CD14-positive monocyte (primary cell): Measurements from ENCODE around the gene SPIB. TPM values are rescaled to one million over a fixed set of nuclear protein-coding genes. Genes with fewer than 3 reads are reported as not detected.

Experiments used
- DNase-seq, 3 donors: peaks; one replicate each; pipeline ENCODE4 v3.0.0-alpha.2; 2011 to 2022
- H2AFZ ChIP-seq: 2 replicates; pipeline ENCODE4 v1.6.0; 2012; ENCODE audit warnings: mild to moderate bottlenecking, low read depth, low read length, inconsistent platforms; ENCODE audit not compliant: insufficient read depth, poor library complexity, severe bottlenecking
- H3K27ac ChIP-seq, 2 donors: 1 replicate in 1 of 2; 2 replicates in 1 of 2; pipeline ENCODE4 v1.5.1; 2012 to 2013; ENCODE audit warnings: low read length in 2 of 2, control low read depth in 1 of 2, inconsistent platforms in 1 of 2, low read depth in 1 of 2, mild to moderate bottlenecking in 1 of 2
- H3K27me3 ChIP-seq, 2 donors: one replicate each; pipeline versions ENCODE4 v1.6.0 to v1.6.1; 2011 to 2013; ENCODE audit warnings: low read length in 2 of 2; ENCODE audit not compliant: control insufficient read depth in 2 of 2, insufficient read depth in 2 of 2
- H3K36me3 ChIP-seq, 2 donors: replicated peaks in 1 of 2; 1 replicate in 1 of 2; 2 replicates in 1 of 2; pipeline versions ENCODE4 v1.5.1 to v1.6.1; 2012 to 2013; ENCODE audit warnings: low read length in 2 of 2, control low read depth in 1 of 2, inconsistent platforms in 1 of 2, mild to moderate bottlenecking in 1 of 2; ENCODE audit not compliant: insufficient read depth in 2 of 2, control insufficient read depth in 1 of 2
- H3K4me1 ChIP-seq, 2 donors: 1 replicate in 1 of 2; 2 replicates in 1 of 2; pipeline versions ENCODE4 v1.5.1 to v1.6.1; 2012 to 2013; ENCODE audit warnings: low read length in 2 of 2, control low read depth in 1 of 2, inconsistent platforms in 1 of 2, mild to moderate bottlenecking in 1 of 2, moderate library complexity in 1 of 2; ENCODE audit not compliant: insufficient read depth in 2 of 2, control insufficient read depth in 1 of 2
- H3K4me2 ChIP-seq: replicated peaks from 2 replicates; pipeline ENCODE3; 2012; ENCODE audit warnings: low read length, moderate library complexity, mild to moderate bottlenecking; ENCODE audit not compliant: poor library complexity, severe bottlenecking; ENCODE audit errors: extremely low read depth
- H3K4me3 ChIP-seq, 3 experiments: fragments of 200-600 bp in 1 of 3; sonication (generic) in 1 of 3; replicated peaks in 1 of 3; 1 replicate in 2 of 3; 2 replicates in 1 of 3; pipeline ENCODE4 v1.5.1; 2011 to 2013; ENCODE audit warnings: low read length in 3 of 3, mild to moderate bottlenecking in 3 of 3, control low read depth in 2 of 3, low read depth in 2 of 3, inconsistent platforms in 1 of 3, moderate library complexity in 1 of 3
- H3K79me2 ChIP-seq: 2 replicates; pipeline ENCODE4 v1.6.0; 2012; ENCODE audit warnings: mild to moderate bottlenecking, control low read depth, inconsistent platforms, low read length, moderate library complexity; ENCODE audit not compliant: insufficient read depth
- H3K9ac ChIP-seq: 2 replicates; pipeline ENCODE4 v1.6.0; 2017; ENCODE audit warnings: low read length, mild to moderate bottlenecking; ENCODE audit not compliant: insufficient read depth, poor library complexity, severe bottlenecking
- H3K9me3 ChIP-seq, 2 donors: replicated peaks in 1 of 2; 1 replicate in 1 of 2; 2 replicates in 1 of 2; pipeline versions ENCODE4 v1.5.1 to v1.6.1; 2012 to 2013; ENCODE audit warnings: low read length in 2 of 2, control low read depth in 1 of 2; ENCODE audit not compliant: control insufficient read depth in 1 of 2, insufficient read depth in 1 of 2
- H4K20me1 ChIP-seq: 2 replicates; pipeline ENCODE4 v1.6.0; 2012; ENCODE audit warnings: mild to moderate bottlenecking, low read length, control low read depth, moderate library complexity; ENCODE audit not compliant: insufficient read depth
- H3K27ac Mint-ChIP-seq, 7 donors: one replicate each; pipeline ENCODE4 v1.8.0; 2020; ENCODE audit warnings: mild to moderate bottlenecking in 7 of 7, mixed read lengths in 7 of 7, moderate library complexity in 6 of 7, inconsistent platforms in 2 of 7
- H3K27me3 Mint-ChIP-seq, 3 donors: one replicate each; pipeline ENCODE4 v1.8.0; 2021 to 2022; ENCODE audit warnings: low read depth in 3 of 3, mild to moderate bottlenecking in 3 of 3, mixed read lengths in 3 of 3, moderate library complexity in 3 of 3, inconsistent platforms in 1 of 3
- H3K36me3 Mint-ChIP-seq, 2 donors: one replicate each; pipeline ENCODE4 v1.8.0; 2020; ENCODE audit warnings: mixed read lengths in 2 of 2, inconsistent platforms in 1 of 2, mild to moderate bottlenecking in 1 of 2
- H3K4me1 Mint-ChIP-seq: one replicate; pipeline ENCODE4 v1.8.0; 2020; ENCODE audit warnings: mild to moderate bottlenecking, mixed read lengths
- H3K4me3 Mint-ChIP-seq, 2 donors: one replicate each; pipeline ENCODE4 v1.8.0; 2020; ENCODE audit warnings: mild to moderate bottlenecking in 2 of 2, mixed read lengths in 2 of 2, moderate library complexity in 1 of 2
- H3K9me3 Mint-ChIP-seq, 7 donors: one replicate each; pipeline ENCODE4 v1.8.0; 2020 to 2022; ENCODE audit warnings: mixed read lengths in 7 of 7, mild to moderate bottlenecking in 6 of 7, moderate library complexity in 6 of 7, inconsistent platforms in 2 of 7
- WGBS: methylation state at CpG from one replicate; pipeline ENCODE4 v1.1.5; 2013; ENCODE audit warnings: missing lambda C conversion rate; ENCODE audit not compliant: insufficient coverage; 5-methylcytosine and 5-hydroxymethylcytosine counted together
- intact Hi-C, 2 donors: fragments of 100-400 bp; cut with micrococcal nuclease; formaldehyde crosslinking; loops; one replicate each; pipeline versions ENCODE4 v1.15.0 to v1.15.1; 2023
- polyA plus RNA-seq, 3 donors: library from polyadenylated mRNA; depleted of rRNA in 1 of 3; unstranded in 2 of 3; stranded (reverse) in 1 of 3; fragments of 300-500 nt in 2 of 3; fragments of >200 nt in 1 of 3; fragmentation: Illumina TruSeq in 2 of 3; gene quantifications; 1 replicate in 2 of 3; 2 replicates in 1 of 3; pipeline ENCODE4 v1.2.3, GENCODE V29; 2012 to 2021
- TF ChIP-seq, protein P1 (sequence below): fragments of 200-600 bp; IDR thresholded peaks from one replicate; pipeline ENCODE4 v1.8.0; 2022; ENCODE audit warnings: antibody characterized with exemption, mild to moderate bottlenecking

Gene SPIB
- polyA plus RNA-seq, 3 donors = 0.16 to 2.3 (median 0.34) TPM

- Histone ChIP-seq H3K4me3 (no peak overlapping the region), H3K36me3 (peaks cover 57 to 58% of the 10 kb centered on the region in 2 donors), H3K9ac (no peak overlapping the region), H2AFZ (no peak overlapping the region), H3K27ac (no peak overlapping the region), H4K20me1 (peaks cover 66% of the 10 kb centered on the region), H3K4me1 (peaks cover 36 to 48% of the 10 kb centered on the region in 2 donors), H3K9me3 (no peaks in the 10 kb centered on the region), H3K27me3 (no peaks in the 10 kb centered on the region), H3K79me2 (peaks cover 44% of the 10 kb centered on the region), H3K4me2 (no peak overlapping the region)
- peaks cover 46% of the 10 kb centered on the region for H3K4me1 Mint-ChIP-seq
- H3K27me3 Mint-ChIP-seq = peaks cover 0 to 5% (median 3%) of the 10 kb centered on the region in 3 donors
- WGBS = 94% methylated on average over 56 of the region's 58 CpGs
- H3K9me3 Mint-ChIP-seq = peaks cover 0 to 2% (median 0%) of the 10 kb centered on the region in 7 donors
- TF ChIP-seq, protein P1, sequence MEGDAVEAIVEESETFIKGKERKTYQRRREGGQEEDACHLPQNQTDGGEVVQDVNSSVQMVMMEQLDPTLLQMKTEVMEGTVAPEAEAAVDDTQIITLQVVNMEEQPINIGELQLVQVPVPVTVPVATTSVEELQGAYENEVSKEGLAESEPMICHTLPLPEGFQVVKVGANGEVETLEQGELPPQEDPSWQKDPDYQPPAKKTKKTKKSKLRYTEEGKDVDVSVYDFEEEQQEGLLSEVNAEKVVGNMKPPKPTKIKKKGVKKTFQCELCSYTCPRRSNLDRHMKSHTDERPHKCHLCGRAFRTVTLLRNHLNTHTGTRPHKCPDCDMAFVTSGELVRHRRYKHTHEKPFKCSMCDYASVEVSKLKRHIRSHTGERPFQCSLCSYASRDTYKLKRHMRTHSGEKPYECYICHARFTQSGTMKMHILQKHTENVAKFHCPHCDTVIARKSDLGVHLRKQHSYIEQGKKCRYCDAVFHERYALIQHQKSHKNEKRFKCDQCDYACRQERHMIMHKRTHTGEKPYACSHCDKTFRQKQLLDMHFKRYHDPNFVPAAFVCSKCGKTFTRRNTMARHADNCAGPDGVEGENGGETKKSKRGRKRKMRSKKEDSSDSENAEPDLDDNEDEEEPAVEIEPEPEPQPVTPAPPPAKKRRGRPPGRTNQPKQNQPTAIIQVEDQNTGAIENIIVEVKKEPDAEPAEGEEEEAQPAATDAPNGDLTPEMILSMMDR = no peak
- no peak for DNase-seq
- H3K4me3 Mint-ChIP-seq = no peak overlapping the region
- intact Hi-C loops = loop anchor here in 1 of 2 donors (5.0 kb wide), 1 partner anchor 130 kb away; the partner anchor contains the start of genes ASPDH and JOSD2
- peaks cover 47 to 56% of the 10 kb centered on the region in 2 donors for H3K36me3 Mint-ChIP-seq
- peak overlapping the region in 1 of 7 donors; percentile 25 for H3K27ac Mint-ChIP-seq
Measured at GRCh38 chr19:50381881-50382729, 36.6 kb upstream of the SPIB start.

- H3K4me2 ChIP-seq = peak overlapping the region; percentile 99
- TF ChIP-seq, protein P1 = no peak
- DNase-seq = no peak
- peaks cover 55% of the 10 kb centered on the region for H4K20me1 ChIP-seq
- H3K9me3 ChIP-seq = no peaks in the 10 kb centered on the region
- H3K9ac ChIP-seq = peak overlapping the region; percentile 61
- peaks cover 0 to 5% (median 3%) of the 10 kb centered on the region in 3 donors for H3K27me3 Mint-ChIP-seq
- H3K4me1 ChIP-seq = peaks cover 47 to 58% of the 10 kb centered on the region in 2 donors
- H3K9me3 Mint-ChIP-seq = peaks cover 0 to 4% (median 0%) of the 10 kb centered on the region in 7 donors
- H3K4me3 ChIP-seq = peak overlapping the region; percentile 27 to 86 (median 28)
- peak overlapping the region; percentile 82 to 95 for H3K4me3 Mint-ChIP-seq
- H3K27ac ChIP-seq = peak overlapping the region; percentile 61 to 64
- H3K27ac Mint-ChIP-seq = peak overlapping the region; percentile 90 to 98 (median 96)
- H3K4me1 Mint-ChIP-seq = peaks cover 49% of the 10 kb centered on the region
- H3K36me3 Mint-ChIP-seq = peaks cover 38 to 44% of the 10 kb centered on the region in 2 donors
- peaks cover 39% of the 10 kb centered on the region for H3K79me2 ChIP-seq
- intact Hi-C loops = loop anchor here in 1 of 2 donors (5.0 kb wide), 1 partner anchor 129 kb away; the partner anchor contains the start of genes ASPDH and JOSD2
- 64% methylated on average over 15 of the region's 21 CpGs for WGBS
- peaks cover 46 to 47% of the 10 kb centered on the region in 2 donors for H3K36me3 ChIP-seq
- H2AFZ ChIP-seq = no peak overlapping the region
- no peaks in the 10 kb centered on the region for H3K27me3 ChIP-seq
Measured at GRCh38 chr19:50383001-50383851, 35.5 kb upstream of the SPIB start.
